Left renal cortex interstitium (tissue), 4 donors: ENCODE results near the gene ESF1. TPM values are rescaled to one million over a fixed set of nuclear protein-coding genes. Genes with fewer than 3 reads are reported as not detected.

ENCODE experiments used
- DNase-seq, 4 donors: peaks; one replicate each; pipeline ENCODE4 v3.0.0-alpha.2; 2013; ENCODE audit warnings: low read depth in 4 of 4, low spot score in 2 of 4, missing footprints in 1 of 4
- polyA plus RNA-seq, 4 donors: library from polyadenylated mRNA; unstranded; fragments of 120-200 nt; gene quantifications; one replicate each; pipeline ENCODE4 v1.2.1, GENCODE V29; 2013; ENCODE audit not compliant: insufficient read length in 4 of 4

ESF1 gene, protein sequence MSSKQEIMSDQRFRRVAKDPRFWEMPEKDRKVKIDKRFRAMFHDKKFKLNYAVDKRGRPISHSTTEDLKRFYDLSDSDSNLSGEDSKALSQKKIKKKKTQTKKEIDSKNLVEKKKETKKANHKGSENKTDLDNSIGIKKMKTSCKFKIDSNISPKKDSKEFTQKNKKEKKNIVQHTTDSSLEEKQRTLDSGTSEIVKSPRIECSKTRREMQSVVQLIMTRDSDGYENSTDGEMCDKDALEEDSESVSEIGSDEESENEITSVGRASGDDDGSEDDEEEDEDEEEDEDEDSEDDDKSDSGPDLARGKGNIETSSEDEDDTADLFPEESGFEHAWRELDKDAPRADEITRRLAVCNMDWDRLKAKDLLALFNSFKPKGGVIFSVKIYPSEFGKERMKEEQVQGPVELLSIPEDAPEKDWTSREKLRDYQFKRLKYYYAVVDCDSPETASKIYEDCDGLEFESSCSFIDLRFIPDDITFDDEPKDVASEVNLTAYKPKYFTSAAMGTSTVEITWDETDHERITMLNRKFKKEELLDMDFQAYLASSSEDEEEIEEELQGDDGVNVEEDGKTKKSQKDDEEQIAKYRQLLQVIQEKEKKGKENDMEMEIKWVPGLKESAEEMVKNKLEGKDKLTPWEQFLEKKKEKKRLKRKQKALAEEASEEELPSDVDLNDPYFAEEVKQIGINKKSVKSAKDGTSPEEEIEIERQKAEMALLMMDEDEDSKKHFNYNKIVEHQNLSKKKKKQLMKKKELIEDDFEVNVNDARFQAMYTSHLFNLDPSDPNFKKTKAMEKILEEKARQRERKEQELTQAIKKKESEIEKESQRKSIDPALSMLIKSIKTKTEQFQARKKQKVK
- polyA plus RNA-seq, result 10 to 100 TPM; 23.7 to 31.1 (median 26.7) TPM

GRCh38 chr20:13784893-13785715 lies at the start of gene ESF1, which contains the start of gene NDUFAF5:
Gene ESF1 (minus strand): TSS chr20:13784919. CDS start chr20:13783140, 1,779 bp downstream.
Gene NDUFAF5 (plus strand): TSS chr20:13785028. CDS start chr20:13785069, 41 bp downstream.
- DNase-seq, result peak; percentile 83 to 96 (median 90)

- no peak for DNase-seq
These were observed 46.8 kb upstream of the ESF1 start for GRCh38 chr20:13831476-13831875.

DNA sequence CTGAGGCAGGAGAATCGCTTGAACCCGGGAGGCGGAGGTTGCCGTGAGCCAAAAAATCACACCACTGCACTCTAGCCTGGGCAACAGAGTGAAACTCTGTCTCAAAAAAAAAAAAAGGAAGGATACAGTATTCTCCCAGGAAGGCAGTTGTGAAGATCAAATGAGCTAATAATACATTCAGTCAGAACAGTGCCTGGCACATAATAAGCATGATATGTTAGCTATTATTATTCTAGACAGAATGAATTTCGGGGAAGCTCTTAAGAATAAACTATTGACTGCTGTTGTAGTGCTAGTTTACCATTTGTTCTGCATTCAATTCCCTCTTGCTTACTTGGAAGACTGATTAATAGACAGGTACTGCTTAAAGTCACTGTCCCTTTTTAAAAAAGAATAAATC lies 40.7 kb upstream of the ESF1 start:
- no peak for DNase-seq

DNA sequence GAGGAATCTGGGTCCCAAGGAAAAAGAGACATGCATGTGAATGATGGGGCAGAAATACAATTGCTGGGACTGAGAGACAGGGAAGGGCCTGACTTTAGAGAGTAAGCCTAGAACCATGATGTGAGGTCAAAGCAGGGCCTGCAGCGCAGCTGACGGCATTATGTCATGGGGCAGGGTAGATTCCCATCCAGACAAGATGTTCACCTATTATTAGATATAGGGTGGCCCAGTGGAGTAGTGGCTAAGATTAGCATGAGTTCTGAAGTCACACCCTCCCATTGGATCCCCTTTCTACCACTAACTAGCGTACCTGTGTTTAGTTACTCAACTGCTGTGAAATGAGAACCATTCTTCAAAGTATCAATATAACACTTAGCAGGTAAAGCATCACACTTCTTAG lies 39.7 kb upstream of the ESF1 start:
- DNase-seq, result no peak

DNA sequence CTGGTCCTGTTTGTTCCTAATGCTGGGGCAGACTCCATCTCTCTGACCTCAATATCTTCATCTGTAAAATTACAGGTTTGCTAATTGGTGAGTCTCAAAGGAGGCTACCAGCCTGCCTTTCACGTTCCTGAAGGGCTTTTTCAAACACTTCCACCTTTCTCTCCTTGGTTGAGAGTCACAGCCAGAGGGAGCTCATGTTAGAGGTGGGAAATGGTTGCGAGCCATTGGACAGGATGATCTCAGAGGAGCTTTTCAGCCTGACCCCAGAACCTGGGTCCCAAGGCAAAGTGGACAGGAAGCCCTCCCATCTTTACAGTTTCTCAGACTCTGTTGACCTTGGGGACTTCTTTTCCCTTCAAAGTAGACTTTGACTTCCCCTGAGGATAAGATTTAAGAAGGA lies 37.7 kb upstream of the ESF1 start:
- no peak for DNase-seq

DNA sequence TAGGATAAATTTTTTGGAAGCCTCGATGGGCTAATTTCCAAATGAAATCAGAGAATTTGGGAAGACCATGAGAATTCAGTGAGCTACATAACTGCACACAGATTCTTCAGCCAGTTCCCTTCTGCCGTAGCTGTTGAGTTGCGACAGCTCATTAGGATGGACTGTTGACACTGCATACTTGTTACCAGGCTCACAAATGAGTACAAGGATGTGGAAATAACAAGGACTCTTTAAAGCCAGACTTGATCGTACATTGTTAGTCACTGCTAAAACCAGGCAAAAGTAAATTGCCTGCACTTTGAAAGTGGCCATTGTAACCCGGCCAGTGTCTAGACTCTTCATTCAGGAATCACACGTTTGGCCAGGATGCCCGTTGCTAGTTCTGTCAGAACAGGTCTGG lies 37.2 kb upstream of the ESF1 start:
- no peak for DNase-seq

DNA sequence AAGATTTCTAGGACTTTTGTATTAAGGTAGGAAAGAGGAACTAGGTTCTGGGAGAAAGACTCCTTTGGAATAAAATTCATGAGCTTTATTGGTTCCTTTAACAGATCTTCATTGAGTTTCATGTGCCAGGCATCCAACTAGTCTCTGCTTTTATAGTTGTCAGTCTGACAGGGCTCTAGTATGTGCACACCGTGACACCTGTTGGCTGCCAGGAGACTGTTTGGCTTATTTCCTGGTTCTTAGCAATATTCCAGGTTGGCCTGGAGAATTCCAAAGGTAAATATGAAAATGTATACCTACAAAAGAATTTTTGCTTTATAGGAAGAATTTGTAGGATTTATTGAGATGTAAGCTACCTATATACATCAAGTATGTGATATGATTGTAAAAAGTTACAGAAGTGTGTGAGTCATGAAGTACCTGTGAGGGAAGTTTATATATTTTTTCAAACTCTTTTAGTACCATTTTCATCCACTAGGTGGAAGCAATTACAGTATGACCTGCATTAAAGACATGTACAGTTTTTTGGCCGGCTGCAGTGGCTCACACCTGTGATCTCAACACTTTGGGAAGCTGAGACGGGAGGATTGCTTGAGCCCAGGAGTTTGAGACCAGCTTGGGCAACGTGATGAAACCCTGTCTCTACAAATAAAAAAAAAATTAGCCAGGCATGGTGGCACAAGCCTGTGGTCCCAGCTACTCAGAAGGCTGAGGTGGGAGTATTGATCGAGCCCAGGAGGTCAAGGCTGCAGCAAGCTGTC lies 35.3 kb upstream of the ESF1 start:
- DNase-seq, result peak in 3 of 4 donors; percentile 34 to 49 (median 41)

DNA sequence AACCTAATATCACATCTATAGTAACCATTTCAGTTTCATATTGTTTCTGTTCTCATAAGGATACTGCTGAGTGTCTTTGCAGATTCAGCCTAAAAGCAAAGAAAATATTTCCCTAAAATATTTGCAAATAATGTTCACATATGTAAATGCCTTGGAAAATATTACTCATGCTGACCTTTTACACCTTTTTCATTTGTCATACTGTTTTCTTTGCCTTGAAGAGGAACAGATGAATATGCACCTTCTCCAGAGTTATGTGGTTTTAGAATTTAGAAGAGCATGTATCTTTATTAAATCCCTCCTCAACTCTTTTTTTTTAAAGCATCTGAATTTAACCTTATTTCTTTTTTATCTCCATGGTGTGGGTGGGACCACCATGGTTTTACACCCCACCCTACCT lies 32.6 kb upstream of the ESF1 start:
- DNase-seq, result no peak

GRCh38 chr20:13816757-13817156 lies 32.0 kb upstream of the ESF1 start:
- DNase-seq, result no peak

DNA sequence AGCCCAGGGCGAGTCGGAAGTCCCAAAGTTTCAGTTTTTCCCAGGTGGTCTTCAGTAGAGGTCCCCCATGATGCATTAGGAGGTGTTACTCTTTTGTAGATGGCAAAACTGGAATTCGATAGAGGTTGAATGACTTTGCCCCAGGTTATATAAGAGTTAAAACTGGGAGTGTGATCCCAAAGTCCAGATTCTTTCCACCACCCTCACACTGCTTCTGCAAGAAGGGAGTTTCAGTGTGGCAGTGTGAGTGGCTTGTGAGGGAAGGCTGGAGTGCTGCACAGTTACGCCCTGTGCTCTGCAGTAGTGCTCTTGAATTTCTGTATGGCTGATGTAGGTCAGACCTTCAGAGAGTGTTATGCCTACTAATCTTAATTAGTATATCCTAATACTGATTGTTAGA lies 30.0 kb upstream of the ESF1 start:
- no peak for DNase-seq

GRCh38 chr20:13813910-13814309 lies 29.2 kb upstream of the ESF1 start:
- DNase-seq, result no peak

GRCh38 chr20:13810446-13810845 lies 25.7 kb upstream of the ESF1 start:
- DNase-seq, result no peak

- DNase-seq, result no peak
These were observed 25.1 kb upstream of the ESF1 start for GRCh38 chr20:13809855-13810254.

DNA sequence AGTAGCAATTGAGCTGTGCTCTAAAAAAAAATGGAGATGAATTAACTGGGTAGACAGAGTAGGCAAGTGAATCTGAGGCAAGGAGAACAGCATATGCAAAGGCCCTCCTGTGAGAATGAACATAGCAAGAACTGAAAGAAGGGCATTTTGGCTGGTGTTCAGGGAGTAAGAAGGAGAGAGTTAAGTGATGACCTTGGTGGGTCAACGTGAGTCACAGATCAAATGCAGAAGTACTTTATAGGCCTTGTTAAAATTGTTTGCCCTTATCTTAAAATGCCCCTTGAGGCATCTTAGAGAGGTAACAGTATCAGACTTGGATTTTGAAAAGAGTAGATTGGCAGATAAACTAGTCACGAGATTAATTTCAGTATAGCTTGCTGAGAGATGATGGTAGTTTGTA lies 24.7 kb upstream of the ESF1 start:
- DNase-seq, result no peak

DNA sequence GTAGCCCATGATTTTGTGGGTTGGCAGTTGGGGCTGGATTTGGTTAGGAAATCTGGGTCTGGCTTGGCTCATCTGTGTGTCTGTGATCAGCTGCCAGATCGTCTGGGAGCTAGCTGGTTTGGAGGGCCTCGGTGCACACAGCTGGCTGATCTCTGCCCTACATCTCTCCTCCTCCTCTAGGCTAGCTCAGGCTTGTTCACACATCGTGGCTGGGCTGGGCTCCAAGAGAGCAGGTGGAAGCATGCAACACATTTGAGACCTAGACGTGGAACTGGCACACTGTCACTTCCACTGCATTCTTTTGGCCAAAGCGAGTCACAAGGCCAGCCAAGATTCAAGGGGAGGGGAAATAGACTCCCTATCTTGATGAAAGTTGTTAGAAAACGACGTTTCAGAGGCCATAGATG lies 16.0 kb upstream of the ESF1 start:
- no peak for DNase-seq

DNA sequence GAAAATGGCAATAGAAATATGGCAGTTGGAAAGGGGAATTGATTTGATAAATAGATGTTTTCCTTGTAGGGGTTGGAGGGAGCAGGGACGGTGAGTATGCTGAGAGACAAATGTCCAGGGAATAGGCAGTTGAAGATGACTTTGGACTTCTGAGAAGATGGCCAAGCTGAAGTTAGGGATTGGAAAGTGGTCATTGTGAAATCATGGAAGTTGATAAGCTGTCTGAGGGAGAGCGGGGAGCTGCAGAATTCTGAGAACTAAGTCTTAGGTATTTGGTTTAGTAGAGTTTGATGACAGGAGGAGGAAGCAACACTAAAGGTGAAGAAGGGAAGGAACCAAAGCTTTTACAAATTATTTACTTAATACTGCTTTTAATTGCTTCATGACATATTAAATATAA lies 15.3 kb upstream of the ESF1 start:
- no peak for DNase-seq

DNA sequence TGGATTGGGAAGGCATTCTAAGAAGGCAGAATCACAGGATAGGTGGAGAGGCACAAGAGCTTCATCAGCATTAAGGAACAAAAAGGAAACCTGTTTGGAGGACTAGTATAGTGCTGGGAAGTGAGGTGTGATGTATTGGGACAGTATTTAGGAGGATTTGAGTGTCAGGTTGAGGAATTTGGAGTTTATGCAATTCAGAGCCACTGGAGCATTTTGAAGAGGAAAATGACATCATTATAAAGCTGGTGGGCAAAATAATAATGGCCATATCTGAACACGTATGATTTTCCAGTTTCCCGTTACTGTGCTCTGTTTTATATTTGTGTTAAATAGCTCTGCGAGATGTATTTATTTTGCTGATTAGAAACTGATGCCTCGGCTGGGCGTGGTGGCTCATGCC lies 14.3 kb upstream of the ESF1 start:
- no peak for DNase-seq

GRCh38 chr20:13794667-13795066 lies 9.9 kb upstream of the ESF1 start:
- no peak for DNase-seq

DNA sequence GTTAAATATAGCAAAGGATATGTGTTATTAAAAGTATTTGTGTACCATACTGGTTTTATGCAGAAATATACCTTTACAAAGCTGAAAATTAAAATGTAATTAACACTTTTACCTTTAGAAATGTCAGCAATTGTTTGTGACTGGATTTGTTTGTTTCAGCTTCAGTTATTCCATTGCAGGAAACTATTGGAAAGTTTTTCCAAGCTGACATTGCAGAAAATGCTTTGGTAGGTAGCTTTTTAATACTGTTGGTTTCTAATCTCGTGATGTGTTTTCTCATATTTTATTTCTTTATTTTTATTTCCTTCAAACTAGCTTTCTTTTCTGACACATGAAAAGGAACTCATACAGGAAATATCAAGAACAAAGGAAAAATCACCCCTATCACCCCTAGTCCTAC lies 8.3 kb upstream of the ESF1 start:
- no peak for DNase-seq
